BJ (cell line): ENCODE data around the gene SORCS1. TPM values are rescaled to one million over a fixed set of nuclear protein-coding genes. Genes with fewer than 3 reads are reported as not detected.

Experiments used
- CTCF ChIA-PET: fragments of 350-600 bp; formaldehyde crosslinking; extraction: SDS; loops from one replicate; lab custom pipeline; 2021; ENCODE audit warnings: antibody characterized with exemption, inconsistent platforms; lab: Yijun Ruan, JAX
- POLR2A ChIA-PET: fragments of 300-600 bp; sonication (Branson Sonifier 250); formaldehyde crosslinking; extraction: SDS; loops from one replicate; lab custom pipeline; 2021; ENCODE audit warnings: antibody characterized with exemption; lab: Charles Lee
- DNase-seq: peaks from one replicate; pipeline ENCODE4 v3.0.0-alpha.2; 2011; ENCODE audit warnings: low read depth
- H3K27me3 ChIP-seq: 2 replicates; pipeline ENCODE4 v1.6.0; 2011; ENCODE audit warnings: low read length; ENCODE audit not compliant: control insufficient read depth, insufficient read depth
- H3K36me3 ChIP-seq: 2 replicates; pipeline ENCODE4 v1.5.1; 2011; ENCODE audit warnings: low read length; ENCODE audit not compliant: control insufficient read depth, insufficient read depth
- H3K4me3 ChIP-seq: 2 replicates; pipeline ENCODE4 v1.5.1; 2011; ENCODE audit warnings: low read depth, mild to moderate bottlenecking, control low read depth, low read length
- polyA plus RNA-seq: library from polyadenylated mRNA; depleted of rRNA; stranded (reverse); fragments of >200 nt; gene quantifications from 2 replicates; pipeline ENCODE4 v1.2.3, GENCODE V29; 2011
- TF ChIP-seq, protein P1 (sequence below): IDR thresholded peaks from 2 replicates; pipeline ENCODE4 v1.5.1; 2011; ENCODE audit warnings: low read depth, mild to moderate bottlenecking, control low read depth, inconsistent platforms, low read length, moderate library complexity; ENCODE audit not compliant: insufficient read depth

The SORCS1 gene
- polyA plus RNA-seq, 1 experiment: 0.01 TPM

DNA sequence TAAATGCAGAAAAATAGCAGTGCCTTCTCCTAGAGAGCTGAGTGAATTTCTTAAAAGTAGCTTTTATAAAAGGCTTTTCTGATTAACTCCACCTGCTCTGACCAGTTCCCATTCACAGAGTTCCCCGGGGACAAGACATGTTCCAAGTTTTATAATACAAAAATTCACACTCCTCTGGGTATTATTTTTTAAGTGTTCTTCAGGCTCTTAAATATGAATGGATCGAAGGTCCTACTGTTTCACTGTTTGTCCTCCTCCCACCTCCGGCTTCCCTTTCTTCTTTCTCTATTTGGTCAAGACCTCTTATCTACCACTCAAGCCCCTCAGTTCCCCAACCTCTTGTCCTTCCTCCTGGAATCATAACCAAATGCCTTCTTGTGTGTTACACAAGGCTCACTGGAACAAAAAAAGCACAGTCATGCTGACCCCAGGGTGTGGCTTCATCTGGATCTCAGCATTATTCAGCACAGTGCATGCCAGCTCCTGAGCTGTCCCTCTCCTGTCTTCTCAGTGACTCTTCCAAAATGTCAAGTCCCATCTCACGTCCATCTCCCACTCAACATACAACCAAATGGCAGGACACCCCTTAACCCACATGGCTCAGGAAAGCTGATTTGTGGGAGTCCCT lies 222.4 kb downstream of the SORCS1 start:
- ChIA-PET CTCF (no interaction called here), POLR2A (no interaction called here)
- Histone ChIP-seq H3K4me3 (no peak overlapping the region), H3K36me3 (no peaks in the 10 kb centered on the region), H3K27me3 (no peaks in the 10 kb centered on the region)
- TF ChIP-seq, protein P1, sequence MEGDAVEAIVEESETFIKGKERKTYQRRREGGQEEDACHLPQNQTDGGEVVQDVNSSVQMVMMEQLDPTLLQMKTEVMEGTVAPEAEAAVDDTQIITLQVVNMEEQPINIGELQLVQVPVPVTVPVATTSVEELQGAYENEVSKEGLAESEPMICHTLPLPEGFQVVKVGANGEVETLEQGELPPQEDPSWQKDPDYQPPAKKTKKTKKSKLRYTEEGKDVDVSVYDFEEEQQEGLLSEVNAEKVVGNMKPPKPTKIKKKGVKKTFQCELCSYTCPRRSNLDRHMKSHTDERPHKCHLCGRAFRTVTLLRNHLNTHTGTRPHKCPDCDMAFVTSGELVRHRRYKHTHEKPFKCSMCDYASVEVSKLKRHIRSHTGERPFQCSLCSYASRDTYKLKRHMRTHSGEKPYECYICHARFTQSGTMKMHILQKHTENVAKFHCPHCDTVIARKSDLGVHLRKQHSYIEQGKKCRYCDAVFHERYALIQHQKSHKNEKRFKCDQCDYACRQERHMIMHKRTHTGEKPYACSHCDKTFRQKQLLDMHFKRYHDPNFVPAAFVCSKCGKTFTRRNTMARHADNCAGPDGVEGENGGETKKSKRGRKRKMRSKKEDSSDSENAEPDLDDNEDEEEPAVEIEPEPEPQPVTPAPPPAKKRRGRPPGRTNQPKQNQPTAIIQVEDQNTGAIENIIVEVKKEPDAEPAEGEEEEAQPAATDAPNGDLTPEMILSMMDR: no peak
- DNase-seq: no peak

DNA sequence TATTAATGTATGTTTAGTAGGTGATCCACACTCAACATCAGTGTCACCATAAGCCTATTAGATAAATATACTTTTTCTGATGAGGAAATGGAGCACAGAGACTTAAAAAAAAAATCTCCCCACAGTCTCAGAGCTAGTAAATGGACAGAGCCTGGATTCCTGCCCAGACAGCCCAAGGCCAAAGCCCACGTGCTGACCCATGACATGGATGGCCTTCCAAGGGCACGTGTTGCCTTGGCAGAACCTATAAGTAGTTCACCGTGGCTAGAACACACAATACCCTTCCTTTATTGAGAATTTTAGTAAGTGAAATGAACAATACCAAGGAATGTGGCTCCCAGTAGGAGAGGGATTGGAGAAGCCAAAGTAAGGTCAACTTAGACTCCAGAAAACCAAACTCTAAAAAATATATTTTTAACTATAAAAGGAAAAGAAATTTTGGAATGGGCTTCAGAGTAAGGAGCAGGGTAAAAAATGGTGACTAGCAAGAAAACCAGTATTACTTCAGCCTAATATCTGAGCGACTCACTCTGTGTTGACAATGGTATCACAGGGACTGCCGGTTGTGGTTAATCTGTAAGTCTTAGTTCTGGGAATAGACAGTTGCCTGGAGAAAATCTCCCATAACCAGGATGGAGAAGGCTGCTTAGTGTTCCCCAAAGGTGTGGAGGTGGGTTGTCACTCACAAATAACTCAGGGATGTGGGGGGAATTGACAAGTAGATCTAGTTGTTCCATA lies 223.0 kb downstream of the SORCS1 start:
- DNase-seq: no peak
- ChIA-PET CTCF (no interaction called here), POLR2A (no interaction called here)
- no peak overlapping the region for H3K4me3 ChIP-seq
- no peaks in the 10 kb centered on the region for H3K27me3 ChIP-seq
- no peaks in the 10 kb centered on the region for H3K36me3 ChIP-seq
- TF ChIP-seq, protein P1: no peak

DNA sequence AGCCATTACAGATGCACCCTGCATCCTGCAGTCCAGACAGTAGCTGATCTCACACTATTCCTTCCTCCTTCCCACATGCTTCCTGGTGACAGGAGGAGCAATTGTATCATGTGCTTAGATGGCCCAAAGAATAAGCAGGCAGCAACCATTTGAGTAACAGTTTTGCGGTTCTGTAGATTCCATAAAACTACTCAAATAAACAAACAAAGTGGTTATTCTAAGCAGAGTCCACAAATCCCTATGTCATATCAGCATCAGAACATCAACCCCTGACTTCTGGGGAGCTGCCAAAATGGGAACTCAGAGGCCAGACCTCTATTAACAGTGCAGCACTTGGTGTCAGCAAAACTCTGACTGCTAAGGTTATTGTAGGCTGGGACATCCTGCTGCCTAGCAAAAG lies 226.0 kb downstream of the SORCS1 start:
- H3K4me3 ChIP-seq: no peak overlapping the region
- no peaks in the 10 kb centered on the region for H3K27me3 ChIP-seq
- TF ChIP-seq, protein P1: no peak
- ChIA-PET CTCF (no interaction called here), POLR2A (no interaction called here)
- no peak for DNase-seq
- H3K36me3 ChIP-seq: no peaks in the 10 kb centered on the region

DNA sequence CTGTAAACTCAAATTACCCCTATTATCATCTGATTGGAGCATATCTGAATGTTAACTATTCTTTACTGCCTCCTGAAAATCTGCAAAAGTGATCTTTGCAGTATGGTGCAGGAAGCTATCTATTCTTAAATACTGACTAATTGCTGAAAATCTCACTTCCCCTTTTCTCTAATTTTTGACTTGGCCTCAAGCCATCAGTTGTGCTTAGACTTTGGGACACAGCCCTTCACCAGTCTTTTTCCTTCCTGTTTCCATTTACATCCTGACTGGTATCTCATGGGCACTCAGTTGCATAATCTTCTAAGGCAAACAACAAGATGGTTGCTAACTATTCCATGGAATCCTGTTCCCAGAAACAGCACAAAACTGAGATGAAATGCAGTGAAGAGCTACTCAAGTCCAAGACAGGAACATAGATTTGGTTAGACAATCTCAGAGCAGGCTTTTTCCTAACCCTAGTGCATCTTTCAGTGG lies 228.5 kb downstream of the SORCS1 start:
- Histone ChIP-seq H3K27me3 (no peaks in the 10 kb centered on the region), H3K4me3 (no peak overlapping the region), H3K36me3 (no peaks in the 10 kb centered on the region)
- POLR2A ChIA-PET: no interaction called here
- TF ChIP-seq, protein P1: no peak
- DNase-seq: no peak
- CTCF ChIA-PET: no interaction called here

DNA sequence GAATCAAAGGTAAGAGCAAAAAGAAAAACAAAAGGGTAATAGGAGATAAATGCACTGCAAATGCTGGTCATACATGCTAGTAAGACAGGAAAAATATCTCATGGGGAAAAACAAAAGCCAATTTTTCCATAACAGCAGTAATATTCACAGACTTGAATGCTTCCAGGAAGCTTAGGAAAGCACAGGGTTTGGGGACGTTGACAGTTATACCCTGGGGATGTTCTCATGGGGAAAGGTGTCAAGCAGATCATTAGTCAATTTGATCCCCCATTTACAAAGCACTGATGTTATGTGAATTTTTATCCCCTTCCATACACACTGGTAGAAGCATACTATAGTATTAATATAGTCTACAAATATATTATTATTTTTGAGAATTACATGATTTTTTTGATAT lies 232.7 kb downstream of the SORCS1 start:
- no peak for DNase-seq
- TF ChIP-seq, protein P1: no peak
- H3K4me3 ChIP-seq: no peak overlapping the region
- H3K36me3 ChIP-seq: no peaks in the 10 kb centered on the region
- POLR2A ChIA-PET: no interaction called here
- CTCF ChIA-PET: no interaction called here
- H3K27me3 ChIP-seq: no peaks in the 10 kb centered on the region
